C4-2B (cell line): ENCODE data around the gene ZNF215.
"Not testable (repeated sequence)": the region's sequence is repeated elsewhere in the genome, so short reads cannot be mapped to it uniquely, and the experiment has no call there.

ENCODE experiments used
- H3K27ac ChIP-seq: fragments of 450-650 bp; 2 replicates; pipeline ENCODE4 v1.5.1; 2017
- ZFX ChIP-seq: fragments of 450-650 bp; IDR thresholded peaks from 2 replicates; pipeline ENCODE4 v1.6.1; 2017
- TF ChIP-seq, protein P1 (sequence below): fragments of 450-650 bp; conservative IDR thresholded peaks from 2 replicates; pipeline ENCODE4 v1.5.1; 2017; ENCODE audit warnings: mild to moderate bottlenecking

ZNF215 gene

DNA sequence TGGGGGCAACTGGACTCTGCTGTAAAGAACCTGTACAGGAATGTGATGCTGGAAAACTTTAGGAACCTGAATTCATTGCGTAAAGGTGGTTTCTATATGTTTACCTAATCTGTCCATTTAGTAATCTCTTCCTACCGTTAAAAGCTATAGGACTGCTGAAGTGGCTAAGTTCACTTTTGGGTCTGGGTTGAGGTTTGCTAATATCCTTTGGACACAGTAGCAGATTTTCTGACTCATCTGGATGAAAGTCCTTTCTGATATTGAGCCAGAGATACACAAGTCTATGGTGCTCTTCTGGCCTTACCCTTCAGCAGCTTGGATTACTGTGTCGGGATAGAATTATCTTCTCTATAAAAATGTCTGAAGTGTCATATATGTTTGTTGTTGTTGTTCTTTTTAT is 16.9 kb downstream of the ZNF215 start:
- no peak overlapping the region for H3K27ac ChIP-seq
- TF ChIP-seq, protein P1, sequence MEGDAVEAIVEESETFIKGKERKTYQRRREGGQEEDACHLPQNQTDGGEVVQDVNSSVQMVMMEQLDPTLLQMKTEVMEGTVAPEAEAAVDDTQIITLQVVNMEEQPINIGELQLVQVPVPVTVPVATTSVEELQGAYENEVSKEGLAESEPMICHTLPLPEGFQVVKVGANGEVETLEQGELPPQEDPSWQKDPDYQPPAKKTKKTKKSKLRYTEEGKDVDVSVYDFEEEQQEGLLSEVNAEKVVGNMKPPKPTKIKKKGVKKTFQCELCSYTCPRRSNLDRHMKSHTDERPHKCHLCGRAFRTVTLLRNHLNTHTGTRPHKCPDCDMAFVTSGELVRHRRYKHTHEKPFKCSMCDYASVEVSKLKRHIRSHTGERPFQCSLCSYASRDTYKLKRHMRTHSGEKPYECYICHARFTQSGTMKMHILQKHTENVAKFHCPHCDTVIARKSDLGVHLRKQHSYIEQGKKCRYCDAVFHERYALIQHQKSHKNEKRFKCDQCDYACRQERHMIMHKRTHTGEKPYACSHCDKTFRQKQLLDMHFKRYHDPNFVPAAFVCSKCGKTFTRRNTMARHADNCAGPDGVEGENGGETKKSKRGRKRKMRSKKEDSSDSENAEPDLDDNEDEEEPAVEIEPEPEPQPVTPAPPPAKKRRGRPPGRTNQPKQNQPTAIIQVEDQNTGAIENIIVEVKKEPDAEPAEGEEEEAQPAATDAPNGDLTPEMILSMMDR: no peak
- TF ChIP-seq ZFX: no peak

DNA sequence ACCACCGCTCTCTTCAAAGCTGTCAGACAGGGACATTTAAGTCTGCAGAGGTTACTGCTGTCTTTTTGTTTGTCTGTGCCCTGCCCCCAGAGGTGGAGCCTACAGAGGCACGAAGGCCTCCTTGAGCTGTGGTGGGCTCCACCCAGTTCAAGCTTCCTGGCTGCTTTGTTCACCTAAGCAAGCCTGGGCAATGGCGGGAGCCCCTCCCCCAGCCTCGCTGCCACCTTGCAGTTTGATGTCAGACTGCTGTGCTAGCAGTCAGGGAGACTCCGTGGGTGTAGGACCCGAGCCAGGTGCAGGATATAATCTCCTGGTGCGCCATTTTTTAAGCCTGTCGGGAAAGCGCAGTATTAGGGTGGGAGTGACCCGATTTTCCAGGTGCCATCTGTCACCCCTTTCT is 28.0 kb downstream of the ZNF215 start:
- not testable (repeated sequence) for H3K27ac ChIP-seq

DNA sequence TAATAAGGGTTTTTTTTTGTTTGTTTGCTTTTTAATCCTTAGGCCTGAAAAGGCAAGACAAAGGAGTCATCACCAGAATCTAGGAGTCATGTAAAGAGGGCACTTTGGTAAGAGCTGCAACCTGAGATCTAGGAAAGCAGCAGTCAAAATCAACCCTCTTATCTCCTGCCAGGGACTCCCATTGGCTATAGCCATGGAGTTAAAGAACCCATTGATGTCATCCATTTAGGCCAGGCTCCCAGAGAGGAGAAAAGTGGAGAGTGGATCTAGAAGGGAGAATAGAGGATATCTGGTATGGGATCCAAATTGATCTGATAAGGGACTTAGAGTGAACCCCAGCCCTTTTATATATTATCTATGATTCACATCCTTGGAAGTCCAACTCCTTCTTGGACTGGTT is 35.9 kb downstream of the ZNF215 start:
- H3K27ac ChIP-seq: no peak overlapping the region
- TF ChIP-seq, protein P1: no peak
- TF ChIP-seq ZFX: no peak

DNA sequence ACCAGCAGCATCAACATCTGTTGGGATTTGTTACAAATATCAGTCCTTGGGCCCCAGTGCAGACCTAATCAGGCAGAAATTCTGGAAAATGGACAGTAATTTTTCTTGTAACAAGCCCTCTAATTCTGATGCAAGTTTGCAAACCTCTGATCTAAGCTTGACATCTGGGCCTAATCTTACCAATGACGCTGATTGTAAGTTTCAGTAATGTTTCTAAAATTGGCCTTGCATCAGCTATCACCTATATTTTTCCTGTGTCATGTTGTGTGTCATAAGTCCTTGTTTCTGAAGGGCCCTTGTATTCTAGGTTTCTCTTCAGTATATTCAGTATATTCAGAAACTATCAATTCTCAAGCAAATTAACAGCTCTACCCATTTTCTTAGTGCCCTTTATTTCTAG is 36.4 kb downstream of the ZNF215 start:
- TF ChIP-seq, protein P1: no peak
- no peak for TF ChIP-seq ZFX
- no peak overlapping the region for H3K27ac ChIP-seq

DNA sequence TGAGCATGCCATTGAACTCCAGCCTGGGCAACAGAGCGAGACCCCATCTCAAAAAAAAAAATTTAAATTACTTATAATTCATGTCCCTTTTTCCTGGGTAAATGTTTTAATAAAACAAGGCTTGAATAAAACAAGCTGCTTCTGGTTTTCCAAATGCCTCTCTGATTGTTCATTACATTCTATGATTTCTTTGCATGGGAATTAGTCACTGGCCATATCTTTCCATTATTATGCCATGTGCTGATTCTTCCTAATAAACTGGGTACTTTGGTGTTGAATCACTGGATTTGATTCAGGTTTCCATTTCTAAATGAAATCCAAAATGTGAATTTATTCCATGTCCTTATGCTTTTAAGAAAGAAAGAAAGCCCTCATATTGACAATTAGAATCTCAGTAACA is 42.6 kb downstream of the ZNF215 start:
- TF ChIP-seq, protein P1: no peak
- no peak for TF ChIP-seq ZFX
- no peak overlapping the region for H3K27ac ChIP-seq

DNA sequence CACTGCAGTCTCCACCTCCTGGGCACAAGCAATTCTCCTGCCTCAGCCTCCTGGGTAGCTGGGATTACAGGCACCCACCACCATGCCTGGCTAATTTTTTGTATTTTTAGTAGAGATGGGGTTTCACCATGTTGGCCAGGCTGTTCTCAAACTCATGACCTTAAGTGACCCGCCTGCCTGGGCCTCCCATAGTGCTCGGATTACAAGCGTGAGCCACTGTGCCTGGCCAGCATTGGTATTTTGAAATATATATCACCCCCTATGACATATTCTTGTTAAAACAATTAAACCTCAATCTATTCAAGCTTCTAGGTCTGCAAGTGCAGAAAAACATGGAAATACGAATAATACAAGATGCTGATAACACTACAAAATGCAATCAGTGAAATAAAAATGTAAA is 43.6 kb downstream of the ZNF215 start:
- H3K27ac ChIP-seq: not testable (repeated sequence)

DNA sequence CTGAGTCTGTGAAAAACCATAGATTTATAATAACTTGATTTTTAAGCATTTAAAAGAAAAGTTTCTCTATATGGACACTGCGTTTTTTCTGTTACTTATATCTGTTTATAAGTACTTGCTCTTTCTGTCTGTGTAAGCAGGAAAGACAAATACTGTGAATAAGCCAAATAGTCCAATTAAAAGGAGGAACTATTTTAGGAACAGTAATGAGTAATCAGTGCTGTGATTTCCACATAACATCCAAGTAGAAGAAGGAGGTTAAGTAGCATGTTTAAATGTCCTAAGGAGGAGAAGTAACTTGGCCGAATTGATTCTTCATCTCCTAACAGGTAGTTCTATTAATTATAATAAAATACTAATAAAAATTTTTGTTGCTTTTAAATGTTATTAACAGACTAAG is 53.1 kb downstream of the ZNF215 start:
- H3K27ac ChIP-seq: no peak overlapping the region
- no peak for TF ChIP-seq ZFX
- TF ChIP-seq, protein P1: no peak

DNA sequence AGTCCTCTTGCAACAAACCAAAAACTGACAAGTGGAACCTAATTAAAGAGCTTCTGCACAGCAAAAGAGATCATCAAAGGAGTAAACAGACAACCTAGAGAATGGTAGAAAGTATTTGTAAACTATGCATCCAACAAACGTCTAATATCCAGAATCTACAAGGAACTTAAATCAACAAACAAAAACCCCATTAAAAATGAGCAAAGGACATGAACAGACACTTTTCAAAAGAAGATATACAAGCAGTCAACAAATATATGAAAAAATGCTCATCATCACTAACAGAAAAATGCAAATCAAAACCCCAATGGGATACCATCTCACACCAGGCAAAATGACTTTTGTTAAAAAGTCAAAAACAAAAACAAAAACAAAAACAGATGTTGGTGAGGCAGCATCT is 60.3 kb downstream of the ZNF215 start:
- no peak overlapping the region for H3K27ac ChIP-seq
- TF ChIP-seq, protein P1: no peak
- no peak for TF ChIP-seq ZFX

DNA sequence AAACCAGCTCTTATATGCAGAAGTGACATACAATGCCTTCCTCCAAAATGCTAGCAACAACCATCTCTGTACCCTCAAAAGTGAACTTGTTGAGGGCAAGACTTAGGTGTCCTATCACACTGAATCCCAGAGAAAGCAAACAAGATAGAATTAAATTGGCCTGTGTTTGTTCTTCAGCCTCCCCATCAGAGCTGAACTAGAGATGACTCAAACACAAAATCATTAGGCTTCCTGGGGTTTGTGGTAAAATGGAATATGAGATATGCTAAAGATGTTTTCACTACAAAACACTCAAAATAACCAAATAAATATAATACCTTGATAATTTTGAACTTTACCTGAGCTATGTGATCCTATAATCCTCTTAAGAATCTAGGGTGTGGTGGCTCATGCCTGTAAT is 62.3 kb downstream of the ZNF215 start:
- H3K27ac ChIP-seq: no peak overlapping the region
- TF ChIP-seq, protein P1: no peak
- no peak for TF ChIP-seq ZFX
